ENCODE measurements around the gene RAB38. TPM values are rescaled to one million over a fixed set of nuclear protein-coding genes. Genes with fewer than 3 reads are reported as not detected.

RAB38 gene
- total RNA-seq, 1 experiment from 2014 or later: 0.17 TPM

DNA sequence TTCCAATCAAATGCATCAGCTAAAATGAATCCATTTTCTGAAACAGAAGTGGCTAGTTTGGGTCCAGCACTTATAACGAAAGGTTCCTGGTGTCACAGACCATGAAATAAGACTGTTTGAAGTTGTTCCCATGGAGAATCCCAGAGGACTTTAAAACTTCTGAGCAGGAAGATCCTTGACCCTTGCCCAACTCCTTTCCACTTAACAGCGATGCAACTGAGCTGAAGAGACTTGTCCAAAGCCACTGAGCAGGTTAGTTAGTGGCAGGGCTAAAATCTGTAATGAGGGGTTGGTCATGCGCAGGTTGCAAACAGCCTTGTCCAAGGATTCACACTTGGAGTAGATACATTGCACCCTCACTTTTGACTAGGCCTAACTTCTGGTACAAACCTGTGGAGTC is 1.3 kb downstream of the RAB38 start:
- in situ Hi-C loops (cut with HindIII; ENCODE audit: low sequenced_read_pairs): no loop called here
- no peak for DNase-seq (ENCODE audit: low spot score)

DNA sequence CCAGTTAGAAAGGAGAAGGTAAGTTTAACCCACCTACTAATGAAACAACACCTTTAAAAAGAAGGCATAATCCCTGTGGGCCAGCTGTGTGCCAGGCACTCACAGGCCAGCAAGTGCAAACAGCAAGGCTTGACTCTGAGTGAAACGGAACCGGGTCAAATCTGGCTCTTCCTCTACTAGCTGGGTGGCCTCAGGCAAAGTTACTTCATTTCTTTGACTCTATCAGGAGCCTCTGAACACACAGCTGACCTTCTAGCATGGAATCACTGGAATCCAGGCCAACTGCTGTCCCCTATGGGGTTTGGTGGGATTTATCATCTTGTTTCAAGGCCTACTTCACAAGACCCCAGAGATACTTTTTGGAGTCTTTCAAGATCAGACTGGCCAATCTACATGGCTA is 3.3 kb downstream of the RAB38 start:
- DNase-seq (ENCODE audit: low spot score): no peak
- in situ Hi-C loops (cut with HindIII; ENCODE audit: low sequenced_read_pairs): no loop called here

DNA sequence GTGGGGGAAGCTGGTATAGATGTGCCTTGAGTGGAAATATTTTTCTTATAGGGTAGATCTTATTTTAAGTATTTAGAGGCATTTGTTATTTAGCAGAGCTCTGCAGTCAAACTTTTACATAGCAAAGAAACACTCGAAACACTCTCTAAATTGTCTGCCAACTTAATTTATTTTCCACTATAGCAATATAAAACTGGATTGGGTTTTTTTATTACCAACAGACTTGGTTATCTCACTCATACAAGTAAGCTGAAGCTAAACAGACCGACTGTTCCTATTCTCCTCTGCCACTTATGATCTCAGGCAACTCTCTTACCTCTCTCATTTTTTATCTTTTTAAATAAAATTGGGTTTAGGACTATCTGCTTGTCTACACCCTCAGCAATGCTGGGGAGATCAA is 4.6 kb downstream of the RAB38 start:
- in situ Hi-C loops (cut with HindIII; ENCODE audit: low sequenced_read_pairs): no loop called here
- no peak for DNase-seq (ENCODE audit: low spot score)

DNA sequence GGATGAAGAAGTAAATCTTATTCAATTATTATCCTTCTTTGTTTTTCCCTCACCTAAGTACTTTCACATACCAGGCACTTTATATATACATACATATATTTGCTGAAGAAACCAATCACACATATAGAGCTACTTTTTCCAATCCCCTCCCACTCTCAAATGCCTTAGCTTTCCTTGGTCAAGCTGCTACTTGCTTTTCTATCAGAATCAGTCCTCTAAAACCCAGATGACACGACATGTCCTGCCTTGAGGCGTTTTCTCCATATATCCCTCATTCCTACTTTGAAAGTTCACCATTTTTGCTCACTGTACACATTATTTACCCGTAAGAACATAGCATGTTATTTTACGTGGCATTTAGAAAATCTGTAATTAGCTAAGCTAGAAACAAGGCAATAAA is 5.4 kb downstream of the RAB38 start:
- no peak for DNase-seq (ENCODE audit: low spot score)
- in situ Hi-C loops (cut with HindIII; ENCODE audit: low sequenced_read_pairs): no loop called here

DNA sequence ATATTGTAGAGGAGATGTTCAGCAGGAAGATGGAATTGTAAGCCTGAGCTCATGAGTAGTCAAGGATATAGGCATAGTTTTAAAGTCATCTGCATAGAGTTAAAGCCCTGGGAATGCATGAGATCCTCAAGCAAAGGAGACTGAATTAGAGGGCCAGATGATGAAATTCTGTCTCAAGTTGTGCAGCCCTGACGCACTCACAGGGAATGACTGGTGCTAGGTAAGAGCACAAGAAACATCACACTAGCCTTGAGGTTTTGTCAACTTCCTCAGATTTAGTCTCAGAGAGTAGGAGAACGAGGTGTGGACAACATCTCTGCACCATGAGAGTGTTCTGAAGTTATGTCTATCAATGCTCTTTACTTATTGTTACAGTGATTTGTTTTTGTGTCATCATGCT is 5.8 kb downstream of the RAB38 start:
- DNase-seq (ENCODE audit: low spot score): no peak
- in situ Hi-C loops (cut with HindIII; ENCODE audit: low sequenced_read_pairs): no loop called here

DNA sequence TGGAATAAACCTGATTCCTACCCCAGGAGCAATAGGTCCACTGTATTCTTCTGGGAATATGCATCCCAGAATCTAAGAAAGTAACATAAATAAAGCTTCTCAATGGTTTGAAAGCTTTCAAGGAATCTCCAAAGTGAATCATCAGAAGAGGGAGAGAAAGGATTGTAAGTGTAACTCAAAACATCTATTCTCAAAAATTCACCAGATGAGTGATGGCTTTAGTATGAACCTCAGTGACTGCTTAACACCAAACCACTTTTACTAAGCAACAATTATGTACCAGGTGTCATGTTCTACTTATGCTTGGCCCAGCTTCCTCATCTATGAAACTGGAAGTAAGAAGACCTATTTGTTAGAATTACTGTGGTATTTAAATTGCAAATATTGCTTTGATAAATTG is 7.4 kb downstream of the RAB38 start:
- no peak for DNase-seq (ENCODE audit: low spot score)
- in situ Hi-C loops (cut with HindIII; ENCODE audit: low sequenced_read_pairs): no loop called here

DNA sequence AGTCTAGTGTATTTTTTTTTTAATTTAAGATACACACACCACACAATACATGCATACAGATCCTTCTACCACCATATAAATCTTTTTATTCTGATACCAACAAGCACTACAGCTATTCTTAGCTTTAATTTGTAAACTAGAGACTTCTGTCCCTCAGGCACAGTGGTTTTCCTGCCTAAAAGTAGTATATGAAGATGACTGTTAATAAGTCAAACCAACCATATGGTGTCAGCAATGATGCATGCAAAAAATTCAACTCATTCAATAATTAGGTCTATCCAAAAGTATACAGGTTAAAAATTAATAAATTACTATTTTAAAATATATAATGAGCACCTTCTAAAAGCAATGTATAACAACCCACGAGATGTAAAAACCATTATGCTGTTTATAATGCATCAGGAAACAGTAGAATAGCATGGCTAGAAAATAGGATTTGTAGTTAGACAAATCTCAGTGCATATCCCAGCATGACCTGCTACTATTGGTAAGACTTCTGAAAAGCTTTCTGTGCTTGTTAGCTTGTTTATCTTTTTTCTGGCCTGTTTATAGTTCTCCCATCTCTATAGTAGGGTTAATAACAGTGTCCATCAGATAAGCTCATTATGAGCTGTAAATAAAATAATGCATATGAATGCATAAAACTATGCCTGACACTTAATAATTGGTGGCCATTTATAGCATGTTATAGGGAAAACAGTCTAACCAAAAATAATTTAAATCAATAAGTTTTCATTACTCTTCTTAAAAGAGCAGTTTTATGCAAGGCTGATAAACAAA is 10.2 kb downstream of the RAB38 start:
- no peak for DNase-seq (ENCODE audit: low spot score)
- in situ Hi-C loops (cut with HindIII; ENCODE audit: low sequenced_read_pairs): no loop called here

DNA sequence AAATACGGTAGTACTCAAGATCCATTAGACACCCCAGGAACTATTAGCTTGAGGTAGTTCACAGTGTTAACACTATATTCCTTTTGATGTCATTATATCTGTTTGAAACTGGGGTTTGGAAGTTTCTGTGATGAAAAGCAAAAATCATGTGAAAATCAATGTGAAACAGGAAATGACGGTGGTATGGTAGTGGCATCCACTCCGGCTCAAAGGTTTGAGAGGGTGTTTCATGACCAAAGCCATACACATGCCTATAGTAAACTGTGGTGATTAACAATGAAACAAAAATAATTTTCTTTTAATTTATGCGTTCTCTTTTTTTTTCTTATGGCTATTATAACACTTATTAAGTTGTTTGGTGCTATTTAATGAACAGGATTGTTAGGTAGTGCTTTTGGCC is 10.9 kb downstream of the RAB38 start:
- DNase-seq (ENCODE audit: low spot score): no peak
- in situ Hi-C loops (cut with HindIII; ENCODE audit: low sequenced_read_pairs): no loop called here

DNA sequence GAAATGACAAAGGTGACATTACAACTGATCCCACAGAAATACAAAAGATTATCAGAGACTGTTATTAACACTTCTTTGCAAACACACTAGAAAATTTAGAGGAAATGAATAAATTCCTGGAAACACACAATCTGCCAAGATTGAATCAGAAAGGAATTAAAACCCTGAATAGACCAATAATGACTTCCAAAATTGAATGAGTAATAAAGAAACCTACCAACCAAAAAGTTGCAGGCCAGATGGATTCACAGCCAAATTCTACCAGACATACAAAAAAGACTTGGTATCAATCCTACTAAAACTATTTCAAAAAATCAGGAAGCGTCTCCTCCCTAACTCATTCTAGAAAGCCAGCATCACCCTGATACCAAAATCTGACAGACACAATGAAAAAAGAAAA is 17.2 kb downstream of the RAB38 start:
- no peak for DNase-seq (ENCODE audit: low spot score)

DNA sequence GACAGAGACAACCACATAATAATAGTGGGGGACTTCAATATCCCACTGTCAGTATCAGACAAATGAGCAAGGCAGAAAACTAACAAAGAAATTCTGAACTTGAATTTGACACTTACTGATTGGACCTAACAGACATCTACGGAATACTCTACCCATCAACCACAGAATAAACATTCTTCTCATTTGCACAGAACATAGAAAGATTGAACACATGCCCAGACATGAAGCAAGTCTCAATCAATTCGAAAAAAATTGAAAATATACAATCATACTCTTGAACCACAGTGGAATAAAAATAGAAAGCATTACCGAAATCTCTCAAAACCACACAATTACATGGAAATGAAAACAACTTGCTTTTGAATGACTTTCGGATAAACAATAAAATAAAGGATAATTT is 17.9 kb downstream of the RAB38 start:
- DNase-seq (ENCODE audit: low spot score): no peak
- in situ Hi-C loops (cut with HindIII; ENCODE audit: low sequenced_read_pairs): no loop called here

More for the DNA sequence above, 17.2 kb downstream of the RAB38 start:
- in situ Hi-C loops (cut with HindIII; ENCODE audit: low sequenced_read_pairs): no loop called here

DNA sequence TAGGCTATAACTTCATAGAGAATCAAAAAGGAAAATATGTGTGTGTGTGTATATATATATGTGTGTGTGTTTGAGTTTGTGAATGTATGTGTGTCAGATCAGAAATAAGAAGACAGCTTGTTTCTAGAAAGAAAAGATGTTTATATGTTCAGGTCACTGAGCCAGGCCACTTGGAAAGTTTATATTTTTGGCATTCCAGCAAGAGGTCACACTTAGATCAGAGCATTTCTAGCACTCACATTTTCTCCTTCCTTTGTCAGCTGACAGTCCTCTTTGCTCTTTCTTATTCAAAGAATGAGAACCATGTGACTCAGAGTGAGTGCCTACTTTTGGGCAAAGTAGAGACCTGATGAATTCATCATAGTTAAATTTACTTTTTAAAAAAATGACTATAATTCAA is 22.9 kb downstream of the RAB38 start:
- in situ Hi-C loops (cut with HindIII; ENCODE audit: low sequenced_read_pairs): no loop called here
- no peak for DNase-seq (ENCODE audit: low spot score)

DNA sequence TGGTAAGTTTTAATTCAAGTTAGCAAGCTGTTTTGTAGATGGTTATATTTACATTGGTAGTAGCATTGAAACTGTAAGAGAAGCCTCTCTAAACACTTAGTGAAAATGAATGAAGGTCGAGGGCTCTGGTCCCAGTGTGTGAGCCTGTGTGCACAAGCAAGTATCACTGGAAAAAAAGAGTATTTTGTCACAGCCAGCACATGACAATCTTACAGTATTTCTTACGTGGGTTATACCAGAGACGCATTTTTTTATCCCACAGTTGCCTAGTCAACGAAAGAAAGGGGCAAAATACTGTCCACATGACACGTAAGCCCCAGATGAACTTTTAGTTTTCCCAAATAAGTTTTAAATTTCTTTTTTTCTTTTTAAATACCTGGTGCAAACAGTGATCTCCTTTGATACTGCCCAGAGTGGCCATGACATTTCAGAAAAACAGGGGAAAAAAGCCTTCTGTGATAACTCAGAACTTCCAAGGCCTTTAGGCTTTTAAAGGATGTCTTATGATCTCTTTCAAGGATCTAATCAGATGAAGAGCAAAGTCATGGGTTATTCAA is 23.5 kb downstream of the RAB38 start:
- in situ Hi-C loops (cut with HindIII; ENCODE audit: low sequenced_read_pairs): no loop called here
- DNase-seq (ENCODE audit: low spot score): no peak

DNA sequence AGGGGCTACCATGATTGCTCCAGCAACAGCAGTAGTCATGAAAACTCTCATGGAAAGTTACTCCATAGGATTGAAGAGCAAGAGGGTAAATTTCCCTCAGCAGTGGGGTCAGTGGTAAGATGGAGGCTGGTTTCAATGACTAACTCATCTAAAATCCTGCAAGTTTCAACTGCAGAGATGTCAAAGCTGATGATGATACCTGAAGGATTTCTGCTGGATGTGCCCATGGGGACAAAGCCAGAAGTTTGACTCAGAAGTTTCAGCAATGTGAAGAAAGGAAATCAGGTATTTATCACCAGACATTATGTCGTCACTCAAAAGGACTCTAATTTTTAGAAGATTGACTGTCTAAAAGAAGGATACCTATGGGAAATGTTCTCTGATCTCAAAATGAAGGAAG is 29.1 kb downstream of the RAB38 start:
- DNase-seq (ENCODE audit: low spot score): no peak
- in situ Hi-C loops (cut with HindIII; ENCODE audit: low sequenced_read_pairs): no loop called here

DNA sequence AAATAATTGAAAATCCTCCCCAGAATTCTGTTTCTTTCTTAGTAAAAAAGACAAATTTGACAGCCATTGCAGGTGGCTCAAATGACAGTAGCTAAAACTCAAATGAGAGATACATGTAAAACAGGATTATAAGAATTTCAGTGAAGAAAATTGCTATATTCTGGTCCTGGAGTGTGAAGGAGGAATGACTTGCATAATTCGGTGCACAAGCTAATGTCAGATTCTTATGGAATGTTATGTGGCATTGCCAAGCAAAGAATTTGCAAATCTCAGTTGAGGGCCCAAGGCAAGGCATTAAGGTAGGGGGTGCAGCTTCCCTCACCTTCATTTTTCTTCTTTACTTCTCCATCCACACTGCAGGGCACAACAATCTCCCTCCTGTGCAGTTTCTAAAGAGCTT is 35.4 kb downstream of the RAB38 start:
- in situ Hi-C loops (cut with HindIII; ENCODE audit: low sequenced_read_pairs): no loop called here

DNA sequence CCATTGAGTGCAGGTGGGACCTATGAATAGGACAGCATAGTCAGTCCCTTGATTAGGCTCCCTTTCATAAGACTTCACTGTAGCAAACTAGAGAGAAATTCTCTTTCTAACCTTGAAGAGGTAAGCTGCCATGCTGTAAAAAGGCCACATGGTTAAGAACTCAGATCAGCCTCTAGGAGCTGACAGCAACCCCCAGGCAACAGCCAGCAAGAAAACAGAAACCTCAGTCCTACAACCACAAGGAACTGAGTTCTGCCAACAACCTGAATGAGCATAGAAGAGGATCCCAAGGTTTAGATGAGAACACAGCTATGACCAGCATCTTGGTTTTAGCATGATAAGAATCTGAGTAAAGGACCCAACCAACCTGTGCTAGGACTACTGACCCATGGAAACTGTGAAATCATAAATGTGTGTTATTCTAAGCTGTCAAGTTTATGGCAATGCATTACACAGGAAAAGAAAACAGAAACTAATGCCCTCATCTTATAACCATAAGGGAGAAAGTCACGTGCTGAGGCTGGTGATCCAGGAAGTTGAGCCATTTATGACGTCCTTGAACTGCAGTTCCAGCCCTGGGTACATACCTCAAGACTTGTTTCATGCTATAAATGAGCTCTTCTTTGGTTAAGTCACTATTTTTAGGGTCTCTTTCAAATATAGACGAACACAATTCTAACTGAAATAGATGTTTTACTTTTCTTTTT is 43.3 kb downstream of the RAB38 start:
- no peak for DNase-seq (ENCODE audit: low spot score)
- in situ Hi-C loops (cut with HindIII; ENCODE audit: low sequenced_read_pairs): no loop called here

More for the DNA sequence above, 35.4 kb downstream of the RAB38 start:
- no peak for DNase-seq (ENCODE audit: low spot score)

DNA sequence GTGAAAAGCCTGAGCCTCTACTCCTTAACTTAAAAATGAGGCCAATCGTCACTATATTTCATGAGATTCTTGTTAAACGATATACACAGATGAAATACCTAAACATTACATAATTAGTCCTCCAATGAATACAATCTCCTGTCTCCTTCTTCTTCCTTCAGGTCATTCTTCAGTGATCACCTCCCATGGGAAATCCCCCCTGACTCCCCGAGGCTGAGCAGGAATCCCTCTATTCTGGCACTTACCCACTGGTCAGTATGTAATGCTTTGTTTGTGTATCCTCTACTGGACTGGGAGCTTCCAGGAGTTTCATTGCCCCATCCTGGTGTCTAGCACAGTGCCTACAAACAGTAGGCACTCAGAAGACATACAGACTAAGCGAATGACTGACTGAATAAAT is 52.3 kb downstream of the RAB38 start:
- in situ Hi-C loops (cut with HindIII; ENCODE audit: low sequenced_read_pairs): no loop called here
- no peak for DNase-seq (ENCODE audit: low spot score)

DNA sequence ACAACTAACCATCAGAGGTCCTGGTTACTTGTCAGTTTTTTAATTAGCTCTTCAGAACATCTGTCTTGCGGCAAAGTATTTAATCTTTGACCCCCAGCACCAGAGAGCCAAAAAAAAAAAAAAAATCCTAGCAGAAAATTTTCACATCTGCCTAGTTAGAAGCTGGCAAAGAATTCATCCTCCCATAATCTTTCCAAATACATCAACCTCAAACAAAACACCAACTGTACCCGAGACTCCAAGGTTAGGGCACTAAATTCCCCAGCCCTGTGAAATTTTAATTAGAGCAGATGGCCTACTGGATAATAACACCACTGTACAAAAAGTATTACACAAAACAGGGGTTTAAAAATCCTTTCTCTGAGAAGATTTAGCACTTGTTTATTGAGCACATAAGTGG is 55.7 kb downstream of the RAB38 start:
- in situ Hi-C loops (cut with HindIII; ENCODE audit: low sequenced_read_pairs): no loop called here
- no peak for DNase-seq (ENCODE audit: low spot score)

DNA sequence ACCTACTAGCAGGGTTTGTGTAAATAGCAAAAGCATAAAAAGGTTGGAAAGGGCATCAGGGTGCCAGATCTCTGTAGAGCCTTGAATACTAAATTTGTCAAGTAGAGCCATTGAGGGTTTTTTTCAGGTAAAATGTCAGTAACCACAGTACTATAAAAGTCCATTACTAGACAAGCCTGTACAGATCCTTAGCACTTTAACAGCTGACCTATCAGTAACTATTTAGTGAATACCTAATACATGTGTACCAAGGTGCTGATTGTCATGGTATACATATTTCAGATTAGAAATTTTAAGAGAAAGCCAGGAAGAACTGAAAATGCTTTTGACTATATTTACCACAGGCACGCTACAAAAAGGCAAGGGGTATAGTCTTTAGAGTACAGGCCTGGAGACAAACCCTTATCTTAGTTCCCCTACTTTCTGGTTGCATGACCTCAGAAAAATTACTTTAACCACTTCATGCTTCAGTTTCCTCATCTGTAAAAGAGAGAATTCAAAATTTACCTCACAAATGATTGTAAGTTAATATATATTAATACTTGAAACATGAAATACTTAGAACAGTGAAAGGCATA is 57.9 kb downstream of the RAB38 start:
- DNase-seq (ENCODE audit: low spot score): no peak
- in situ Hi-C loops (cut with HindIII; ENCODE audit: low sequenced_read_pairs): no loop called here

DNA sequence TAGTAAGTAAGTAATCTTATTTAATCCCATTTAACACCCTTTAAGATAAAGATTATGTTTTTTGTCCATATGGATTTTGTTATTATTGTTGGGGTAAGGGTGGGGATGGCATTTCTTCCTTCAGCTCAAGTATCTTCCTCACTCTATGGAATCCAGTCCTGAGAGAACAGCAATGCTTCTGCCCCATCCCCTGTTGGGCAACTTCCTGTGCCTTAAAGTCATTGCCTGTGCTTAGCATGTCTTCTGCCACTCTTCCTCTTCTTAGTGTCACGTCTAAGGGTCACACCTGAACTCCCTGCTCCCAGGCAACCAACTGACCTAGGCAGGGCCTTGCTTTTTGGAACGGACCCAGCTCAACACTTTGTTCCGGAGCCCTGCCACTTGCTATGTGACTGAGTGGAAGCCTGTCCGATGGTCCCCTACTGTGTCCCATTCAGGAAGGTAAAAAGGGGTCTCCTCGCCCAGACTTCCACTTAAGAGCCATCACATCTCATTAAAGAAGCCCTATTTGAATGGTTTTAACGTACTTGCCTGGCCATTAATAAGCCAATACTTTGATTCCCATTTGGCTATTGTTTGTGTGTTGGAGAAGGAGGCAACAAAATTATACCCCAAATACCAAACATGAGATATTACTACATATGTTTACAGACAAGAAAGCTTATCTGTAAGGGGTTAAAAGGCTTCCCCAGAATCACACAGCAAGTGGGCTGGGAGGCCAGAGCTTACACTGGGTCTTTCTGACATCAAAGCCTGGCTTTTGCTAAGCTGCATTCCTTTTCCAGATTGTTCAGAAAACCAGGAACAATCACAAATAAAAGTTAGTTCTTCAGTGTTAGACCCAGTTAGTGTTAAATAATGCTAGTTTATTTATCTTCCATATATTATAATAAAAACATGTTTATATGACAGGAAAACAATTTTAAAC is 59.2 kb downstream of the RAB38 start:
- in situ Hi-C loops (cut with HindIII; ENCODE audit: low sequenced_read_pairs): no loop called here
- DNase-seq (ENCODE audit: low spot score): no peak

Measured in G401 (cell line).